Stimulated activated CD4-positive, alpha-beta T cell treated with anti-CD3 and anti-CD28 coated beads, Interleukin-1b, Interleukin-23, amount 100 ng/mL, for 4 hours (primary cell): ENCODE data around the gene POLR1F.

Source experiments
- DNase-seq, 2 donors: peaks; one replicate each; pipeline ENCODE4 v3.0.0-alpha.2; 2020; ENCODE audit warnings: low read depth in 2 of 2

POLR1F gene

GRCh38 chr7:19675816-19676215, 33.0 kb downstream of the POLR1F start:
- DNase-seq, result no peak

GRCh38 chr7:19674266-19674960, 34.4 kb downstream of the POLR1F start:
- DNase-seq, result no peak

GRCh38 chr7:19670806-19671205, 38.0 kb downstream of the POLR1F start:
- no peak for DNase-seq

- DNase-seq, result no peak
Observed at GRCh38 chr7:19665399-19666008, 43.3 kb downstream of the POLR1F start.

GRCh38 chr7:19663816-19664462, 44.9 kb downstream of the POLR1F start:
- DNase-seq, result no peak

GRCh38 chr7:19648791-19649190, 60.0 kb downstream of the POLR1F start:
- DNase-seq, result no peak
